HK-2 (cell line): ENCODE data around the gene LIFR.
A peak's percentile ranks its signal among the peaks of the same experiment; 100 is the strongest.

Experiments
- DNase-seq: peaks from one replicate; pipeline ENCODE4 v3.0.0-alpha.2; 2018; ENCODE audit not compliant: unreplicated experiment

The LIFR gene

GRCh38 chr5:38466424-38467189 is 89.8 kb downstream of the LIFR start:
- DNase-seq, result no peak

GRCh38 chr5:38465702-38466423 is 90.6 kb downstream of the LIFR start:
- no peak for DNase-seq

- DNase-seq, result no peak
These were observed 91.4 kb downstream of the LIFR start for GRCh38 chr5:38465061-38465460.

GRCh38 chr5:38463634-38464521 is 92.6 kb downstream of the LIFR start:
- peak; percentile 65 for DNase-seq

GRCh38 chr5:38462976-38463633 is 93.3 kb downstream of the LIFR start:
- DNase-seq, result no peak

- DNase-seq, result no peak
These were observed 98.3 kb downstream of the LIFR start for GRCh38 chr5:38458174-38458573.

- DNase-seq, result no peak
These were observed 99.6 kb downstream of the LIFR start for GRCh38 chr5:38456657-38457399.

- DNase-seq, result no peak
These were observed 100.6 kb downstream of the LIFR start for GRCh38 chr5:38455796-38456330.

GRCh38 chr5:38453921-38454320 is 102.5 kb downstream of the LIFR start:
- no peak for DNase-seq

- no peak for DNase-seq
These were observed 102.9 kb downstream of the LIFR start for GRCh38 chr5:38453506-38453905.

- no peak for DNase-seq
These were observed 104.2 kb downstream of the LIFR start for GRCh38 chr5:38452201-38452600.

- no peak for DNase-seq
These were observed 105.2 kb downstream of the LIFR start for GRCh38 chr5:38451074-38451725.

GRCh38 chr5:38450627-38451026 is 105.8 kb downstream of the LIFR start:
- DNase-seq, result no peak

- DNase-seq, result no peak
These were observed 107.7 kb downstream of the LIFR start for GRCh38 chr5:38448568-38449350.

GRCh38 chr5:38447786-38448185 is 108.7 kb downstream of the LIFR start:
- DNase-seq, result no peak

- DNase-seq, result no peak
These were observed 109.4 kb downstream of the LIFR start for GRCh38 chr5:38447056-38447455.

GRCh38 chr5:38446029-38446522 is 110.4 kb downstream of the LIFR start:
- DNase-seq, result no peak

GRCh38 chr5:38445374-38446028 is 110.9 kb downstream of the LIFR start:
- no peak for DNase-seq

- no peak for DNase-seq
These were observed 113.1 kb downstream of the LIFR start for GRCh38 chr5:38443390-38443789.
